NCI-H524 treated with DMSO at 0.1 percent for 48 hours (cell line): ENCODE measurements around the gene PYGB.

Experiments used
- DNase-seq: peaks from one replicate; lab custom pipeline; 2025; lab: John Stamatoyannopoulos, UW

Gene PYGB

GRCh38 chr20:25282796-25283195, 34.9 kb downstream of the PYGB start:
- DNase-seq = no peak

GRCh38 chr20:25283221-25283951, 35.5 kb downstream of the PYGB start:
- DNase-seq = no peak

GRCh38 chr20:25284131-25284601, 36.3 kb downstream of the PYGB start:
- DNase-seq = no peak

GRCh38 chr20:25285091-25285647, 37.3 kb downstream of the PYGB start:
- DNase-seq = no peak

- DNase-seq = no peak
Measured at GRCh38 chr20:25285856-25286798, 38.2 kb downstream of the PYGB start.

- no peak for DNase-seq
Measured at GRCh38 chr20:25286917-25287316, 39.0 kb downstream of the PYGB start.

GRCh38 chr20:25287631-25288290, 39.9 kb downstream of the PYGB start:
- no peak for DNase-seq

GRCh38 chr20:25288291-25289181, 40.7 kb downstream of the PYGB start:
- no peak for DNase-seq

GRCh38 chr20:25289886-25290597, 42.2 kb downstream of the PYGB start:
- DNase-seq = no peak

GRCh38 chr20:25290646-25291431, 43.0 kb downstream of the PYGB start:
- no peak for DNase-seq

- DNase-seq = no peak
Measured at GRCh38 chr20:25291432-25292133, 43.7 kb downstream of the PYGB start.

- no peak for DNase-seq
Measured at GRCh38 chr20:25292176-25292891, 44.4 kb downstream of the PYGB start.

GRCh38 chr20:25293507-25293906, 45.6 kb downstream of the PYGB start:
- DNase-seq = no peak

GRCh38 chr20:25293910-25294458, 46.1 kb downstream of the PYGB start:
- DNase-seq = no peak

- no peak for DNase-seq
Measured at GRCh38 chr20:25294459-25295385, 46.8 kb downstream of the PYGB start.

GRCh38 chr20:25295386-25296093, 47.7 kb downstream of the PYGB start:
- DNase-seq = no peak
